K562 (cell line): ENCODE data around the gene FKBP1C. TPM values are rescaled to one million over a fixed set of nuclear protein-coding genes. Genes with fewer than 3 reads are reported as not detected.

Experiments
- HNRNPL ChIP-seq: fragments of 200-400 bp; formaldehyde crosslinking; IDR thresholded peaks from 2 replicates; pipeline ENCODE4 v1.6.1; 2017; ENCODE audit warnings: low read depth, mild to moderate bottlenecking, low read length
- KAT2B ChIP-seq: IDR thresholded peaks from one replicate; pipeline ENCODE4 v1.6.1; 2012; ENCODE audit warnings: low read depth, mild to moderate bottlenecking, control low read depth, inconsistent platforms, low read length, moderate library complexity
- KLF10 ChIP-seq: fragments of 250-450 bp; sonication (Bioruptor Pico); IDR thresholded peaks from 2 replicates; pipeline ENCODE4 v1.6.1; 2021; ENCODE audit warnings: matching md5 sums
- LCOR ChIP-seq: sonication (generic); formaldehyde crosslinking; IDR thresholded peaks from 2 replicates; pipeline ENCODE4 v1.8.0; 2022; ENCODE audit warnings: mild to moderate bottlenecking, missing genetic modification reagents
- POLR3A ChIP-seq: IDR thresholded peaks from 2 replicates; pipeline ENCODE4 v1.6.1; 2011; ENCODE audit warnings: borderline replicate concordance, mild to moderate bottlenecking, moderate library complexity; ENCODE audit not compliant: insufficient read length, insufficient read depth; ENCODE audit errors: extremely low read depth
- RAD51 ChIP-seq: fragments of 450-650 bp; IDR thresholded peaks from 2 replicates; pipeline ENCODE4 v1.7.1; 2016; ENCODE audit warnings: low read depth, mild to moderate bottlenecking, borderline replicate concordance
- polyA plus RNA-seq, 8 experiments: library from polyadenylated mRNA; depleted of rRNA in 4 of 8; stranded (reverse) in 5 of 8; unstranded in 3 of 8; fragments of >200 nt; fragmentation: Nextera tagmentation in 2 of 8; fragmentation: Illumina TruSeq in 1 of 8; extraction: Ambion mirVana in 2 of 8; extraction: Trizol in 1 of 8; gene quantifications; 2 replicates each; pipeline versions ENCODE4 v1.2.1 to v1.2.3, GENCODE V29; 2011 to 2014; ENCODE audit warnings: inconsistent platforms in 1 of 8, missing spikeins in 1 of 8
- small RNA-seq: library from RNA; depleted of rRNA; stranded (forward); fragments of <200 nt; gene quantifications from one replicate; pipeline ENCODE3, GENCODE V24; 2014
- total RNA-seq, 7 experiments: library from RNA; depleted of rRNA in 6 of 7; stranded (reverse); fragments of >200 nt in 6 of 7; fragmentation: Illumina TruSeq in 2 of 7; extraction: Trizol in 2 of 7; gene quantifications; 2 replicates each; pipeline versions ENCODE4 v1.2.1 to v1.2.3, GENCODE V29; 2011 to 2021; ENCODE audit warnings: low replicate concordance in 1 of 7
- TF ChIP-seq, protein P1 (sequence below): fragments of 450-650 bp; IDR thresholded peaks from 2 replicates; pipeline ENCODE4 v1.6.1; 2016; ENCODE audit warnings: mild to moderate bottlenecking, moderate library complexity

The FKBP1C gene
- total and polyA plus RNA-seq, 9 of the 15 experiments (the other 6 are each of a cell fraction or from before 2014, with no cell fraction given): 0.14 to 1.4 (median 0.28) TPM; not detected in 2

DNA sequence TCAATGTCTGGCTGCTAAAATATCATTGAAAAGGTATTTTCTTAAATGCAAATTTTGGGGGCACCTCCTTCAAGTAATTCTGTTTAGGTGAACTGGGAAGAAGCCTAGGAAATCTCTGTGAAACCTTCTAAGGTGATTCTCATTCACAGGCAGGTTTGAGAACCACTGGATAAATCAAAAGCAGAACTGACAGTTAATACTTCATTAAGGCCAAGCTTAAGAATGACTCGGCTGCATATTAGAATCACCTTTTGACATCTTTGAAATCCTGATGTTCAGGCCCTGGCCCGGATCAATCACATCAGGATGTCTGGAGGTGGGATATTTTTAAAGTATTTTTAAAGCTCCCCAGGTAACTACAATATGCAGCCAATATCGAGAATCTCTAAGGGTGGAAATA is 50.6 kb downstream of the FKBP1C start (continued):
- TF ChIP-seq, protein P1, sequence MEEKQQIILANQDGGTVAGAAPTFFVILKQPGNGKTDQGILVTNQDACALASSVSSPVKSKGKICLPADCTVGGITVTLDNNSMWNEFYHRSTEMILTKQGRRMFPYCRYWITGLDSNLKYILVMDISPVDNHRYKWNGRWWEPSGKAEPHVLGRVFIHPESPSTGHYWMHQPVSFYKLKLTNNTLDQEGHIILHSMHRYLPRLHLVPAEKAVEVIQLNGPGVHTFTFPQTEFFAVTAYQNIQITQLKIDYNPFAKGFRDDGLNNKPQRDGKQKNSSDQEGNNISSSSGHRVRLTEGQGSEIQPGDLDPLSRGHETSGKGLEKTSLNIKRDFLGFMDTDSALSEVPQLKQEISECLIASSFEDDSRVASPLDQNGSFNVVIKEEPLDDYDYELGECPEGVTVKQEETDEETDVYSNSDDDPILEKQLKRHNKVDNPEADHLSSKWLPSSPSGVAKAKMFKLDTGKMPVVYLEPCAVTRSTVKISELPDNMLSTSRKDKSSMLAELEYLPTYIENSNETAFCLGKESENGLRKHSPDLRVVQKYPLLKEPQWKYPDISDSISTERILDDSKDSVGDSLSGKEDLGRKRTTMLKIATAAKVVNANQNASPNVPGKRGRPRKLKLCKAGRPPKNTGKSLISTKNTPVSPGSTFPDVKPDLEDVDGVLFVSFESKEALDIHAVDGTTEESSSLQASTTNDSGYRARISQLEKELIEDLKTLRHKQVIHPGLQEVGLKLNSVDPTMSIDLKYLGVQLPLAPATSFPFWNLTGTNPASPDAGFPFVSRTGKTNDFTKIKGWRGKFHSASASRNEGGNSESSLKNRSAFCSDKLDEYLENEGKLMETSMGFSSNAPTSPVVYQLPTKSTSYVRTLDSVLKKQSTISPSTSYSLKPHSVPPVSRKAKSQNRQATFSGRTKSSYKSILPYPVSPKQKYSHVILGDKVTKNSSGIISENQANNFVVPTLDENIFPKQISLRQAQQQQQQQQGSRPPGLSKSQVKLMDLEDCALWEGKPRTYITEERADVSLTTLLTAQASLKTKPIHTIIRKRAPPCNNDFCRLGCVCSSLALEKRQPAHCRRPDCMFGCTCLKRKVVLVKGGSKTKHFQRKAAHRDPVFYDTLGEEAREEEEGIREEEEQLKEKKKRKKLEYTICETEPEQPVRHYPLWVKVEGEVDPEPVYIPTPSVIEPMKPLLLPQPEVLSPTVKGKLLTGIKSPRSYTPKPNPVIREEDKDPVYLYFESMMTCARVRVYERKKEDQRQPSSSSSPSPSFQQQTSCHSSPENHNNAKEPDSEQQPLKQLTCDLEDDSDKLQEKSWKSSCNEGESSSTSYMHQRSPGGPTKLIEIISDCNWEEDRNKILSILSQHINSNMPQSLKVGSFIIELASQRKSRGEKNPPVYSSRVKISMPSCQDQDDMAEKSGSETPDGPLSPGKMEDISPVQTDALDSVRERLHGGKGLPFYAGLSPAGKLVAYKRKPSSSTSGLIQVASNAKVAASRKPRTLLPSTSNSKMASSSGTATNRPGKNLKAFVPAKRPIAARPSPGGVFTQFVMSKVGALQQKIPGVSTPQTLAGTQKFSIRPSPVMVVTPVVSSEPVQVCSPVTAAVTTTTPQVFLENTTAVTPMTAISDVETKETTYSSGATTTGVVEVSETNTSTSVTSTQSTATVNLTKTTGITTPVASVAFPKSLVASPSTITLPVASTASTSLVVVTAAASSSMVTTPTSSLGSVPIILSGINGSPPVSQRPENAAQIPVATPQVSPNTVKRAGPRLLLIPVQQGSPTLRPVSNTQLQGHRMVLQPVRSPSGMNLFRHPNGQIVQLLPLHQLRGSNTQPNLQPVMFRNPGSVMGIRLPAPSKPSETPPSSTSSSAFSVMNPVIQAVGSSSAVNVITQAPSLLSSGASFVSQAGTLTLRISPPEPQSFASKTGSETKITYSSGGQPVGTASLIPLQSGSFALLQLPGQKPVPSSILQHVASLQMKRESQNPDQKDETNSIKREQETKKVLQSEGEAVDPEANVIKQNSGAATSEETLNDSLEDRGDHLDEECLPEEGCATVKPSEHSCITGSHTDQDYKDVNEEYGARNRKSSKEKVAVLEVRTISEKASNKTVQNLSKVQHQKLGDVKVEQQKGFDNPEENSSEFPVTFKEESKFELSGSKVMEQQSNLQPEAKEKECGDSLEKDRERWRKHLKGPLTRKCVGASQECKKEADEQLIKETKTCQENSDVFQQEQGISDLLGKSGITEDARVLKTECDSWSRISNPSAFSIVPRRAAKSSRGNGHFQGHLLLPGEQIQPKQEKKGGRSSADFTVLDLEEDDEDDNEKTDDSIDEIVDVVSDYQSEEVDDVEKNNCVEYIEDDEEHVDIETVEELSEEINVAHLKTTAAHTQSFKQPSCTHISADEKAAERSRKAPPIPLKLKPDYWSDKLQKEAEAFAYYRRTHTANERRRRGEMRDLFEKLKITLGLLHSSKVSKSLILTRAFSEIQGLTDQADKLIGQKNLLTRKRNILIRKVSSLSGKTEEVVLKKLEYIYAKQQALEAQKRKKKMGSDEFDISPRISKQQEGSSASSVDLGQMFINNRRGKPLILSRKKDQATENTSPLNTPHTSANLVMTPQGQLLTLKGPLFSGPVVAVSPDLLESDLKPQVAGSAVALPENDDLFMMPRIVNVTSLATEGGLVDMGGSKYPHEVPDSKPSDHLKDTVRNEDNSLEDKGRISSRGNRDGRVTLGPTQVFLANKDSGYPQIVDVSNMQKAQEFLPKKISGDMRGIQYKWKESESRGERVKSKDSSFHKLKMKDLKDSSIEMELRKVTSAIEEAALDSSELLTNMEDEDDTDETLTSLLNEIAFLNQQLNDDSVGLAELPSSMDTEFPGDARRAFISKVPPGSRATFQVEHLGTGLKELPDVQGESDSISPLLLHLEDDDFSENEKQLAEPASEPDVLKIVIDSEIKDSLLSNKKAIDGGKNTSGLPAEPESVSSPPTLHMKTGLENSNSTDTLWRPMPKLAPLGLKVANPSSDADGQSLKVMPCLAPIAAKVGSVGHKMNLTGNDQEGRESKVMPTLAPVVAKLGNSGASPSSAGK: no peak
- TF ChIP-seq LCOR (CRISPR knock-in tag) (no peak), KLF10 (no peak), RAD51 (no peak), KAT2B (no peak), POLR3A (no peak), HNRNPL (no peak)

Small RNA genes within 50 kb of the gene (small RNA-seq; reads per million reads assigned to genes)
- not detected for gene SPTLC1P3

Other genes starting within 250 kb of the FKBP1C start
- gene LGSN, start 108.5 kb downstream of the FKBP1C start, total RNA-seq (2014; rRNA removed): not detected in 2 replicates
- gene LGSN, start 108.5 kb downstream of the FKBP1C start, total RNA-seq (2014; rRNA removed; fragmentation: Illumina TruSeq; extraction: Trizol): not detected in 2 replicates
- not detected in 2 replicates for gene LGSN, start 108.5 kb downstream of the FKBP1C start, total RNA-seq (2015; rRNA removed; fragmentation: Illumina TruSeq; extraction: Trizol)
- gene LGSN, start 108.5 kb downstream of the FKBP1C start, total RNA-seq (2021): not detected in 2 replicates
- not detected in 2 replicates for gene LGSN, start 108.5 kb downstream of the FKBP1C start, polyA plus RNA-seq (2011; rRNA removed)
- gene LGSN, start 108.5 kb downstream of the FKBP1C start, polyA plus RNA-seq (2014; fragmentation: Illumina TruSeq; extraction: Trizol): not detected in 2 replicates
- under 1 TPM in 1 of 2 experiments, not detected in 1; 0.01 TPM for gene LGSN, start 108.5 kb downstream of the FKBP1C start, polyA plus RNA-seq (2014; fragmentation: Nextera tagmentation; extraction: Ambion mirVana)
- gene LGSN, start 108.5 kb downstream of the FKBP1C start, polyA plus RNA-seq (2014; rRNA removed): not detected in 2 replicates